Endothelial cell of umbilical vein (primary cell): ENCODE results near the gene TMEM151B.

Experiments used
- CTCF ChIP-seq, 2 donors: IDR thresholded peaks; 1 replicate in 1 of 2; 2 replicates in 1 of 2; pipeline ENCODE4 v1.5.1; 2011; ENCODE audit warnings: low read length in 2 of 2, mild to moderate bottlenecking in 2 of 2, moderate library complexity in 2 of 2, control low read depth in 1 of 2, inconsistent platforms in 1 of 2, low read depth in 1 of 2; ENCODE audit not compliant: insufficient read depth in 1 of 2; ENCODE audit errors: extremely low read depth in 1 of 2
- POLR2A ChIP-seq: IDR thresholded peaks from 2 replicates; pipeline ENCODE4 v1.6.1; 2012; ENCODE audit warnings: low read depth, mild to moderate bottlenecking, control low read depth, low read length

- no peak for TF ChIP-seq POLR2A
- TF ChIP-seq CTCF (IDR thresholded peaks at IDR 0.05; ENCODE audit: extremely low read depth in 1 of 2, insufficient read depth in 1 of 2, low read depth in 1 of 2, low read length in 2 of 2) = no peak
These were observed 30.1 kb downstream of the TMEM151B start for GRCh38 chr6:44300292-44300823.
